GM20000 (cell line): ENCODE data around the gene CPED1.
"Not testable (repeated sequence)": the region's sequence is repeated elsewhere in the genome, so short reads cannot be mapped to it uniquely, and the experiment has no call there.

Source experiments
- DNase-seq: peaks from one replicate; pipeline ENCODE4 v3.0.0; 2012; ENCODE audit warnings: low spot score
- TF ChIP-seq, protein P1 (sequence below): IDR thresholded peaks from 2 replicates; pipeline ENCODE4 v1.5.1; 2012; ENCODE audit warnings: mild to moderate bottlenecking, control low read depth; ENCODE audit errors: extremely low read depth, missing control alignments

Gene CPED1

DNA sequence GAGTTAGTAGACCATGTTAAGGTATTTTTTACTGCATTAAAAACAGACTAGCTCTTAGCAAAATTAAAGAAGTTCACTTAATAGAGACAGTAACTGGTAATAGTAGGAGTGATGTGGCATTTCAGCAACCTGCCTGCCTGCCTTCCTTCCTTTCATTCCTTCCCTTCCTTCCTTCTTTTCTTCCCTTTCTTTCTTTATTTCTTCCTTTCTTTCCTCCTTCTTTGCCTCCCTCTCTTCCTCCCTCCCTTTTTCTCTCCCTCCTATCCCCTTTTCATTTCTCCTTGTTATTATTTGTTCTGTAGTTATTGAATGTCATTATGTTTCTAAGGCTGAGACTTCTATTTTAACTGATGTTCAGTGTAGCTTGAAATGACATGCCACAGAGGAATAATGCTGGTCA is 193.8 kb downstream of the CPED1 start:
- no peak for DNase-seq
- TF ChIP-seq, protein P1, sequence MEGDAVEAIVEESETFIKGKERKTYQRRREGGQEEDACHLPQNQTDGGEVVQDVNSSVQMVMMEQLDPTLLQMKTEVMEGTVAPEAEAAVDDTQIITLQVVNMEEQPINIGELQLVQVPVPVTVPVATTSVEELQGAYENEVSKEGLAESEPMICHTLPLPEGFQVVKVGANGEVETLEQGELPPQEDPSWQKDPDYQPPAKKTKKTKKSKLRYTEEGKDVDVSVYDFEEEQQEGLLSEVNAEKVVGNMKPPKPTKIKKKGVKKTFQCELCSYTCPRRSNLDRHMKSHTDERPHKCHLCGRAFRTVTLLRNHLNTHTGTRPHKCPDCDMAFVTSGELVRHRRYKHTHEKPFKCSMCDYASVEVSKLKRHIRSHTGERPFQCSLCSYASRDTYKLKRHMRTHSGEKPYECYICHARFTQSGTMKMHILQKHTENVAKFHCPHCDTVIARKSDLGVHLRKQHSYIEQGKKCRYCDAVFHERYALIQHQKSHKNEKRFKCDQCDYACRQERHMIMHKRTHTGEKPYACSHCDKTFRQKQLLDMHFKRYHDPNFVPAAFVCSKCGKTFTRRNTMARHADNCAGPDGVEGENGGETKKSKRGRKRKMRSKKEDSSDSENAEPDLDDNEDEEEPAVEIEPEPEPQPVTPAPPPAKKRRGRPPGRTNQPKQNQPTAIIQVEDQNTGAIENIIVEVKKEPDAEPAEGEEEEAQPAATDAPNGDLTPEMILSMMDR = no peak

- no peak for DNase-seq
- TF ChIP-seq, protein P1 = no peak
Measured at GRCh38 chr7:121182902-121183301, 194.4 kb downstream of the CPED1 start.

DNA sequence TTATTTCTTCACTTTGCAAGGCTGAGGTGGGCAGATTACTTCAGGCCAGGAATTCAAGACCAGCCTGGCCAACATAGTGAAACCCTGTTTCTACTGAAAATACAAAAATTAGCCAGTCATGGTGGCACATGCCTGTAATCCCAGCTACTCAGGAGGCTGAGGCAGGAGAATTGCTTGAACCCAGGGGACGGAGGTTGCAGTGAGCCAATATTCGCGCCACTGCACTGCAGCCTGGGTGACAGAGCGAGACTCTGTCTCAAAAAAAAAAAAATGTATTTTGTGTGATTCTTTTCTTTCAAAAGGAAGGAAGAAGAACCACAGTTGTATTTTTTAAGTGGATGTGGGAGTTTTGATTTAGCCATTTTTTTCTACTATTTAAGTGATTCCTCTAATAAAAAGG is 195.4 kb downstream of the CPED1 start:
- not testable (repeated sequence) for DNase-seq

DNA sequence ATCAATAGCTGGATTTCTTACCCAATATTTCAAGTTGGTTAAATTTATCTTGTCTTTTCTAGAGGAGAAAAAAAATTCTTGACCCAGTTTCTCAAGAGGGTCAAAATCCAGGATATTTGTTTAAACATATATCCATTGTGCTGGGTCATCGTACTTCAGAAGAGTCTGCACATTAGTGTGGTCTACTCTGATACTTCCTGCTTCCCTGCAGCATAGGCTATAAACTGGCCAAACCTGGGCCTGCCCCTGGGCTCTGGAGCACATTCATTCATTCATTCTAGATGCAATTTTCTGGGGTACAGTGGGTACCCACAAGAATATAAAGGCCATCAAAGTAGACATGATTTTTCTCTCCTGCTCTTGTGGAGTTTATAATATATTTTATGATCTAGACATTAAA is 198.2 kb downstream of the CPED1 start:
- TF ChIP-seq, protein P1 = no peak
- no peak for DNase-seq

DNA sequence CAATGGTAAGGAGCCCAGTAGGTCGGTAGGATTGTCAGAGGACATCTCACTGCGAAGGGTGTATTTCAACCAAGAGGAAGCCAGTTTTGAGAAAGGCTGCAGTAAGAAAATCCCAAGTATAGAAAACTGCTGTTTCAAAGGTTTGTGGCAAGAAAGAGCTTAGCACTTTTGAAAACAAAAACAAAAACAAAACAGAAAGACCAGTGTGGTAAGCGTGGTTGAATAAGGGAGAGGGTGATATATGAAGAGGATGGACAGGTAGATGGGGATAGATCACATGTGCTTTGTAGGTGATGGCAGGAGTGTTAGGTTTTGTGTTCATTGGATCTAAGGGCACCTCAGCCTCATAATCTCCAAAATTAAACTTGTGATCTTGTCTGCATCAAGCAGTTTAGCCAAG is 198.7 kb downstream of the CPED1 start:
- DNase-seq = no peak
- TF ChIP-seq, protein P1 = no peak

- TF ChIP-seq, protein P1 = no peak
- DNase-seq = no peak
Measured at GRCh38 chr7:121187676-121188075, 199.2 kb downstream of the CPED1 start.

- TF ChIP-seq, protein P1 = no peak
- DNase-seq = no peak
Measured at GRCh38 chr7:121192834-121193233, 204.3 kb downstream of the CPED1 start.

DNA sequence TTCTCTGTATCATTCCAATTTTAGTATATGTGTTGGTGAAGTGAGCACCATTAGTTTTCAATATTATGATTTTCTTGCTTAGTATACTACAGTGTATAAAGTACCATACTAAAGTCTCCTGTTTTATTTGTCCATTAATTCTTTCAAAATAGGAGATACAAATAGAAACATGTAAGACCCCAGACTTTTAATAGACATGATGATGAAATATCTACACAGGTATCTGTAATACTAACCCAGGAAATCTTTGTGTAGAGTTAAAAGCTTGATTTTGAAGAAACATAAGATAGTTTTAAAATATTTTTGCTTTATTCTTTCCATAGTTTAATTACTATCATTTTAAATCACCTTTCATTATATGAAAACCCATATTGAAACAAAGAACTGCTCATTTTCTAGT is 206.5 kb downstream of the CPED1 start:
- TF ChIP-seq, protein P1 = no peak
- no peak for DNase-seq
